ENCODE data around the gene A1BG.
A peak's percentile ranks its signal among the peaks of the same experiment; 100 is the strongest.
"Not testable (repeated sequence)": the region's sequence is repeated elsewhere in the genome, so short reads cannot be mapped to it uniquely, and the experiment has no call there.

A1BG gene

GRCh38 chr19:58336820-58337219 is 16.5 kb downstream of the A1BG start:
- no peak for DNase-seq (ENCODE audit: low read depth in 2 of 2)

DNA sequence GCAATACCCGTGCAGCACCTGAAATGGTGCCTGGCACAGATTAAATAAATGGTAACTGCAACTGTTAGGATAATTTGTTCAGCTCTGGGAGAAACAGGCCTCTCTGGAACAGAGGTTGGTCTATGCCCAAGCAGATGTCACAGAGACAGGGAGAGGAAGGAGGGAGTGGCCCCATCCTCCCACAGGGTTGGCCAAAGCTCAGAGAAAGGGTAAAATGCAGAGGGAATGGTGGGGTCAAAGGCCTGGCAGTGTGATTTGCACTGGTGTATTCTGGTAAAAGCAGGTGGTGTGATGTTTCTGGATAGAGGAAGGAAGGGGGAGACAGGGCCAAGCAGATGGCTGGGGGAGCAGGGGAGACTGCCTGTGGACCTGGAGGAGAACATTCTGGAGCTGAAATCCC is 17.1 kb downstream of the A1BG start:
- DNase-seq (ENCODE audit: low read depth in 2 of 2) = no peak

DNA sequence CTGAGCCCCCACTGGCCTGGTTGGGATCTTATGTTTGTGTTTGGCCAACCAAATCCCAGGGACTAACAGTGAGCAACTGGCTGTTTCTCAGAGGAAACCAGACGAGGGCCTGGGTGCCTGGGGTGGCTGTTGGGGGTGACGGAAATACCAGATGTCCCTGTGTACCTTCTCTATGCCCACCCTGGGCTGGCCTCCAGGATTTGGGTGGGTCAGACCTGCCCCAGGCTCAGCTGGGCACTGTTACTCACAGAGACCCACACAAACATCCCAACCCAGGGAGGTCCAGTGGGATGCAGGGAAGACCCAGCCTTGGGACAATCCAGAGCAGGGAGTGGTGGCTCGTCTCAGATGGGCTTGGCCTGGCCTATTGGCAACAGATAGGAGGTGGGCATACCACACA is 17.7 kb downstream of the A1BG start:
- DNase-seq (ENCODE audit: low read depth in 2 of 2) = no peak

GRCh38 chr19:58334691-58335249 is 18.5 kb downstream of the A1BG start:
- no peak for DNase-seq (ENCODE audit: low read depth in 2 of 2)

- no peak for DNase-seq (ENCODE audit: low read depth in 2 of 2)
Measured at GRCh38 chr19:58332697-58333096, 20.6 kb downstream of the A1BG start.

GRCh38 chr19:58330458-58330857 is 22.8 kb downstream of the A1BG start:
- DNase-seq (ENCODE audit: low read depth in 2 of 2) = no peak

DNA sequence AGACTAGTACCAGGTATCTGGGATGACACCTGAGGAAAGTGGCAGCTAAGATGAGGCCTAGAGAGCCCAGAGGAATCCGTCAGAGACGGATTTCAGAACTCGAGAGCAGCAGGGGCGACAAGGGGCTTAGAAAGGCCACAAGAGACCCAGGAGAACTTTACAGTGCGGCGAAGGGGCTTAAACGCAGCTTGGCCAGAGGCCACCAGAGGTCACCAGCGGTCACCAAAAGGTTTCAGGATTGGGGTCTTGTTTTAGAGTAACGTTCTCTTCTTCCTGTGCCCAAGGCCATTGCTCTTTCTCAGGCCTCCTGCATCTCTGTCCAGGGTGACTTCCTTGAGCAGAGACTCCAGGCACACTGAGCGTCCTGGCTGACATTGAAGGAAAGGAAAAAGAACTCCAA is 24.3 kb downstream of the A1BG start:
- no peak for DNase-seq (ENCODE audit: low read depth in 2 of 2)

DNA sequence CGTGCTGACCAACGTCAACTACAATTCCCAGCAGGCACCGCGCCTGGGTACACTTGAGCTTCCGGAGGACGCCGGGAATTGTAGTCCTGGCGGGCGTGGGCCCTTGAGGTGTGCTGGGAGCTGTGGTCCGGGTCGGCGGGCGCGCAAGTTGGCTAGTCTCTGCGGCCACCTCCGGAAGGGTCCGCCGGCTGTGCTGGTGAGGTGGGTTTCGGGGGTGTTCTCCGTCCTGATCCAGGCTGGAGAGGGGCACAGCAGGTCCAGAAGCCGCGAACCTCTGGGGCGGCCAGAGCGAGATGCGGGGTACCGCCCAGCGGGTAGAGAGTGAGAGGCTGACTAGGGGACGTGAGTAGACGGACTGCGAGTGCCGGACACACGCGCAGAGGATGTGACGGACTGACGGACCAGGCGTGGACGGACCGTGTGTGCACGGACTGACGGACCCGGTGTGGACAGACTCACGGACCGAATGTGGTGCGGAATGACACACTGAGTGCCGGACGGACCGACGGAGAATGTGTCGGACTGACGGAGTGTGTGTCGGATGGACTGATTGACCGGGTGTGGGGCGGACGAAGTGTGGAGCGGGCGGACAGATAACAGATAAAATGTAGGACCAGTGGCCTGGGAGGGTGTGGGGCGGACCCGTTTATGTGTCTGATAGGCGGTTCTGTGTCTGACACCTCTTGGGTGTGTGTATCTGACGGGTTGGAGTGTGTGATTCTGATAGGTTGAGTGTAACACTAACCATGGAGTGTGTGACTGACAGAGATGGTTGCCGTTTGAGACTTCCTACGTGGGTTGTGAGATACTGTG is 26.2 kb downstream of the A1BG start, which contains the start of gene ZSCAN22:
TSS of gene ZSCAN22 (plus strand) at position 81 of the 813 bp plus-strand sequence. CDS start 7,809 bp downstream, outside the sequence.
- DNase-seq (ENCODE audit: low read depth in 2 of 2) = peak; percentile 45 to 80

DNA sequence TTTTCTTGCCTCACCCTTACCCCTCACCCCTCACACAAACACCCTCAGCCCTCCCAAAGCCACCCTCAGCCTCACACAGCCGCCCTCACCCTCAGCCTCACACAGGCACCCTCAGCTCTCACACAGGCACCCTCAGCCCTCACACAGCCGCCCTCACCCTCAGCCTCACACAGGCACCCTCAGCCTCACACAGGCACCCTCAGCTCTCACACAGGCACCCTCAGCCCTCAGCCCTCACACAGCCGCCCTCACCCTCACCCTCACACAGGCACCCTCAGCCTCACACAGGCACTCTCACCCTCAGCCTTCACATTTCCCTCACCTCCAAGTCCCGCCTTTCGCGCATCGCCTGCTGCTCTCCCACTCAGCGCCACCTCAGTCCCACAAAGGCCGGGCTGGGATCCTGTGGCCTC is 26.8 kb downstream of the A1BG start:
- no peak for DNase-seq (ENCODE audit: low read depth in 2 of 2)

GRCh38 chr19:58325311-58326022 is 27.8 kb downstream of the A1BG start:
- no peak for DNase-seq (ENCODE audit: low read depth in 2 of 2)

DNA sequence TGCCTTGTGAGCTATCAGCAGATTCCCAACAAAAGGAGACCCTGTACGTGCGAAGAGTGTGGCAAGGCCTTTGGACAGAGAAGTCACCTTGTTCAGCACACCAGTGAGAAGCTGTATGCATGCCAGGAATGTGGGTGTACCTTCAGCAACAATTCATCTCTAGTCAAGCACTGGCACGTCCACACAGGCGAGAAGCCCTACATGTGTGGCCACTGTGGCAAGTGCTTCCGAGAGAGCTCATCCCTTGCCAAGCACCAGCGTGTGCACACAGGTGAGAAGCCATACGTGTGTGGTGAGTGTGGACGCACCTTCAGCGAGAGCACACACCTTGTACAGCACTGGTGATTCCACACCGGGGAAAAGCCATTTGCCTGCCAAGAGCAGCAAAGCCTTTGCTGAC is 34.1 kb downstream of the A1BG start:
- DNase-seq (ENCODE audit: low read depth in 2 of 2) = no peak

- no peak for DNase-seq (ENCODE audit: low read depth in 2 of 2)
Measured at GRCh38 chr19:58318297-58318696, 35.0 kb downstream of the A1BG start.

DNA sequence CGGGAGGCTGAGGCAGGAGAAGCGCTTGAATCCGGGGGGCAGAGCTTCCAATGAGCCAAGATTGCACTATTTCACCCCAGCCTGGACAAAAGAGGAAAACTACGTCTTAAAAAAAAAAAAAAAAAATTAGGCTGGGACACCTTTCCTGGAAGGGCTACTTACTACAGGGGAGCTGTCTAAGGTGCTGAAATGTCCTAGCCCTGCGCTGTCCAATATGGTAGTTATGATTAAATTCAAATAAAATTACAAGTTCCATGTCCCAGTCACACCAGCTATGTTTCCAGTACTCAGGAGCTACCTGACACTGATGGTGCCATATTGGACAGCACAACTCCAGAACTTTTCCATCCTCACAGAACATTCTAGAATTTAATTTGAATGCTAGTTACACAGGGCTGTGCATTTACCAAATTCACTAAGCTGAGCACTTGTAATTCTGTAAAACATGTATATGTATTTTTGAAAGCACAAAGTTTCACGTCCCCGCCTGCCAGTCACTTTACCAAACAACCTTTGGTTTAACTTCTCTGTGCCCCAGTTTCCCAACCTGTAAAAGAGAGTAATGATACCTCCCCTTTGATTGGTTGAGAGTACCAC is 35.7 kb downstream of the A1BG start:
- DNase-seq (ENCODE audit: low read depth in 2 of 2) = no peak

DNA sequence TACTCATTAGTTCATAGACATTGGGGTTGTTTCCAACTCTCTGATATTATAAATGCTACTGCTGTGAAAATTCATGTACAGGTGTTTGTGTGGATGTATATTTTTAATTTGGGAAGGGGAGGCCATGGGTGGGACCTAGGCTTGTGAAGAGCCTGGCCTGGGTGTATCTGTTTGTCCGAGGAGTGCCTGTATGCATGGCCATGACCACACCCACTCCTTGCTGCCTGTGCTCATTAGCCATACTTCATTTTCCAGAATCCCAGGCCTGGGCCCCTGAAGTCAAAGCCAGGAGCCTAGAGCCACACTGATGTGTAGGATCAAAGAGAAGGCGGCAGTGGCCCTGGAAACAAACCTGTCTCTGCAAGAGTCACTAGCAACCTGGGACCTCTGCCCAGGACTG is 37.7 kb downstream of the A1BG start:
- no peak for DNase-seq (ENCODE audit: low read depth in 2 of 2)

DNA sequence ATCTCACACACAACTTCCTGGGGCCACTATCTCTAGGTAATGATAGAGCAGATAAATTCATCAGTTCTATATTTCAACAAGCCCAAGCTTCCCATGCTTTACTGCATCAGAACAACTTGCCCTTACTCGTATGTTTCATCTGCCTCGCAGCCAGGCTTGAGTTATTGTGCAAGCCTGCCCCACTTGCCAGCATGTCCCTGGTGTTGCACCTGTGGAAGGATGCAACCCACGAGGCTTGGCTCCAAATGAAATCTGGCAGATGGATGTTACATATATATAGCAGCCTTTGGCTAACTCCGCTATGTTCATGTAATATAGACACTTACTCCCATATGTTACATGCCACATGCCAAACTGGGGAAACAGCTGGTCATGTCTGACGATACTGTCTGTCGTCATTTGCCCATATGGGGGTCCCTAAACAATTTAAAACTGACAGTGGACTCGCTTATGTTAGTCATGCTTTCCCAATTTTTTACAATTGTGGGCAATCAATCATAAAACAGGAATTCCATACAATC is 41.9 kb downstream of the A1BG start:
- no peak for DNase-seq (ENCODE audit: low read depth in 2 of 2)

DNA sequence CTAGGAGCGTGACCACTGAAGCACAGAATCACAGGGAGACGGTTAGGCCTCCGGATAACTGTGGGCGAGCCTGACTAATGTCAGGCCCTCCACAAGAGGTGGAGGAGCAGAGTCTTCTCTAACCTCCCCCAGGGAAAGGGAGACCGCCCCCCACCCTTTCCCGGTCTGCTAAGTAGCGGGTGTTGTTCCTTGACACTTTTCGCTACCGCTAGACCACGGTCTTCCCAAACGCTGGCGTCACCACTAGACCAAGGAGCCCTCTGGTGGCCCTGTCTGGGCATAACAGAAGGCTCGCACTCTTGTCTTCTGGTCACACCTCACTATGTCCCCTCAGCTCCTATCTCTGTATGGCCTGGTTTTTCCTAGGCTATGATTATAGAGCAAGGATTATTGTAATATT is 42.6 kb downstream of the A1BG start:
- DNase-seq (ENCODE audit: low read depth in 2 of 2) = not testable (repeated sequence)

DNA sequence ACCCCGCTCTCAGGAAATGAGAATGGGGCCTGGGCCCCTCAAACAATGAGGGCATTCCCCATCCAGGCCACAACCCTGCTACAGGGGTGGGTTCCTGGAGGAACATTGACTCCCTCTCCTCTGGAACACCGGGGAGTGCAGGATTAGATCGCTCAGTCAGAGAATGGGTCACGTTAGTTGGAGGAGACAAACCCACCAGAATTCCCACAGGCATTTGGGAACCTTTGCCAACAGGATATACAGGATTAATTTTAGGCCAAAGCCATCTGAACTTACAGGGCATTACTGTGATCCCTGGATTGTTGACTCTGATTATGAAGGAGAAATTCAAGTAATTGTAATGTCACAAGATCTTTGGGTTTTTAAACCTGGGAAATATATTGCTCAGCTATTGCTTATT is 45.6 kb downstream of the A1BG start:
- no peak for DNase-seq (ENCODE audit: low read depth in 2 of 2)

DNA sequence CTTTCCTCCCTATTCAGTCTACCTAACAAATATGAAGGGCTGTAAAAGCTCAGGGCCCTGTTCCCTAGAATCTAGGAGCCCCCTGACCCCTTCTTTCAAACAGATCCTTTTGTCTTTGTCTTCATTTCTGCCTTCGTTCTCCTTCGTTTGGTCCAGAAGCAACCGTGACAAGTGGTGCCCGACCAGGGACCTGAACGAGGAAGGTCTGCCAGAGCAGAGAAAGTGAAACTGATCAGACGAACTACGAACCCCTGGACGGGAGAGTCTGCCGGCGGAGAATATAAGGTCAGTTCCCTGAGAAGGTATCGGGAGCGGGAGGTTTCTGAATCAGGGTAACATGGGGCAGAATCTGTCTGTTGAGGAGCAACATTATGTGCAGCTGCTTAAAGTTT is 47.4 kb downstream of the A1BG start:
- no peak for DNase-seq (ENCODE audit: low read depth in 2 of 2)

- peak; percentile 71 to 86 for DNase-seq (ENCODE audit: low read depth in 2 of 2)
Measured at GRCh38 chr19:58305065-58305931, 48.0 kb downstream of the A1BG start, which contains the start of gene ERVK3-1. Gene ERVK3-1 (plus strand): TSS chr19:58305377. CDS start chr19:58312169, 6,792 bp downstream.

- DNase-seq (ENCODE audit: low read depth in 2 of 2) = no peak
Measured at GRCh38 chr19:58304748-58305064, 48.6 kb downstream of the A1BG start.

GRCh38 chr19:58304255-58304654 is 49.0 kb downstream of the A1BG start:
- no peak for DNase-seq (ENCODE audit: low read depth in 2 of 2)

Data from stimulated activated CD4-positive, alpha-beta T cell treated with anti-CD3 and anti-CD28 coated beads, Interleukin-1b, Interleukin-23, amount 100 ng/mL, for 1 hour (primary cell).